Measurements from ENCODE around the gene CPED1.
"Not testable (repeated sequence)": the region's sequence is repeated elsewhere in the genome, so short reads cannot be mapped to it uniquely, and the experiment has no call there.

The CPED1 gene

GRCh38 chr7:120997882-120998474, 9.5 kb downstream of the CPED1 start:
- DNase-seq = peak; percentile 10

GRCh38 chr7:120998520-120998919, 10.0 kb downstream of the CPED1 start:
- DNase-seq = no peak

- no peak for DNase-seq
Measured at GRCh38 chr7:120998996-120999565, 10.6 kb downstream of the CPED1 start.

- no peak for DNase-seq
Measured at GRCh38 chr7:121000081-121000983, 11.8 kb downstream of the CPED1 start.

GRCh38 chr7:121001234-121001906, 12.9 kb downstream of the CPED1 start:
- DNase-seq = no peak

GRCh38 chr7:121002048-121002756, 13.7 kb downstream of the CPED1 start:
- DNase-seq = no peak

GRCh38 chr7:121002757-121003200, 14.3 kb downstream of the CPED1 start:
- DNase-seq = no peak

GRCh38 chr7:121003986-121004685, 15.6 kb downstream of the CPED1 start:
- no peak for DNase-seq

- not testable (repeated sequence) for DNase-seq
Measured at GRCh38 chr7:121005058-121005457, 16.5 kb downstream of the CPED1 start.

- no peak for DNase-seq
Measured at GRCh38 chr7:121005996-121006584, 17.6 kb downstream of the CPED1 start.

- DNase-seq = no peak
Measured at GRCh38 chr7:121006711-121007315, 18.3 kb downstream of the CPED1 start.

- DNase-seq = no peak
Measured at GRCh38 chr7:121008816-121009215, 20.3 kb downstream of the CPED1 start.

- no peak for DNase-seq
Measured at GRCh38 chr7:121011401-121011800, 22.9 kb downstream of the CPED1 start.

- no peak for DNase-seq
Measured at GRCh38 chr7:121012170-121012874, 23.8 kb downstream of the CPED1 start.

GRCh38 chr7:121012919-121013318, 24.4 kb downstream of the CPED1 start:
- DNase-seq = no peak

- no peak for DNase-seq
Measured at GRCh38 chr7:121015560-121015959, 27.0 kb downstream of the CPED1 start.

- no peak for DNase-seq
Measured at GRCh38 chr7:121016966-121017365, 28.5 kb downstream of the CPED1 start.

GRCh38 chr7:121017586-121017985, 29.1 kb downstream of the CPED1 start:
- no peak for DNase-seq

- DNase-seq = no peak
Measured at GRCh38 chr7:121019018-121019417, 30.5 kb downstream of the CPED1 start.

- DNase-seq = no peak
Measured at GRCh38 chr7:121020249-121020988, 31.9 kb downstream of the CPED1 start.
